HEK293 (cell line): ENCODE measurements around the gene STRADA.

ENCODE experiments used
- AEBP2 ChIP-seq: fragments of 450-650 bp; formaldehyde crosslinking; IDR thresholded peaks from 2 replicates; pipeline ENCODE4 v1.5.1; 2016; ENCODE audit warnings: missing biosample characterization, missing genetic modification characterization, borderline replicate concordance
- BCL11B ChIP-seq: fragments of 450-650 bp; formaldehyde crosslinking; IDR thresholded peaks from 2 replicates; pipeline ENCODE4 v1.5.1; 2016; ENCODE audit warnings: low read depth, missing biosample characterization, missing genetic modification characterization
- GFI1B ChIP-seq: fragments of 450-650 bp; formaldehyde crosslinking; IDR thresholded peaks from 2 replicates; pipeline ENCODE4 v1.5.1; 2016; ENCODE audit warnings: missing biosample characterization, missing genetic modification characterization
- HOXC10 ChIP-seq: sonication (generic); formaldehyde crosslinking; IDR thresholded peaks from 2 replicates; pipeline ENCODE4 v1.8.1; 2023; ENCODE audit warnings: mild to moderate bottlenecking, missing genetic modification reagents
- HOXD13 ChIP-seq: sonication (generic); formaldehyde crosslinking; IDR thresholded peaks from 2 replicates; pipeline ENCODE4 v1.8.0; 2022; ENCODE audit warnings: missing genetic modification reagents, borderline replicate concordance
- PRDM10 ChIP-seq: fragments of 450-650 bp; formaldehyde crosslinking; IDR thresholded peaks from 2 replicates; pipeline ENCODE4 v1.5.1; 2016; ENCODE audit warnings: missing biosample characterization, missing genetic modification characterization
- RBAK ChIP-seq: fragments of 450-650 bp; formaldehyde crosslinking; IDR thresholded peaks from 2 replicates; pipeline ENCODE4 v1.5.1; 2016; ENCODE audit warnings: missing biosample characterization, missing genetic modification characterization
- SP2 ChIP-seq: fragments of 450-650 bp; formaldehyde crosslinking; IDR thresholded peaks from 2 replicates; pipeline ENCODE4 v1.5.1; 2016; ENCODE audit warnings: missing biosample characterization, missing genetic modification characterization
- SP3 ChIP-seq: fragments of 450-650 bp; formaldehyde crosslinking; IDR thresholded peaks from 2 replicates; pipeline ENCODE4 v1.5.1; 2016; ENCODE audit warnings: missing biosample characterization, missing genetic modification characterization
- TCF7L2 ChIP-seq: IDR thresholded peaks from 2 replicates; pipeline ENCODE4 v1.6.1; 2011; ENCODE audit warnings: low read depth, mild to moderate bottlenecking, inconsistent platforms, low read length, moderate library complexity, borderline replicate concordance
- YY1 ChIP-seq: fragments of 450-650 bp; formaldehyde crosslinking; IDR thresholded peaks from 2 replicates; pipeline ENCODE4 v1.5.1; 2018; ENCODE audit warnings: missing biosample characterization, missing genetic modification characterization
- ZBTB21 ChIP-seq: fragments of 450-650 bp; formaldehyde crosslinking; IDR thresholded peaks from 2 replicates; pipeline ENCODE4 v1.5.1; 2017; ENCODE audit warnings: missing biosample characterization, missing genetic modification characterization
- ZBTB6 ChIP-seq: fragments of 450-650 bp; formaldehyde crosslinking; IDR thresholded peaks from 2 replicates; pipeline ENCODE4 v1.5.1; 2017; ENCODE audit warnings: missing biosample characterization, missing genetic modification characterization
- ZBTB8A ChIP-seq: fragments of 450-650 bp; formaldehyde crosslinking; IDR thresholded peaks from 2 replicates; pipeline ENCODE4 v1.5.1; 2016; ENCODE audit warnings: missing biosample characterization, missing genetic modification characterization
- ZNF10 ChIP-seq: fragments of 450-650 bp; formaldehyde crosslinking; IDR thresholded peaks from 2 replicates; pipeline ENCODE4 v1.5.1; 2017; ENCODE audit warnings: missing biosample characterization, missing genetic modification characterization
- ZNF133 ChIP-seq: fragments of 450-650 bp; formaldehyde crosslinking; IDR thresholded peaks from 2 replicates; pipeline ENCODE4 v1.5.1; 2016; ENCODE audit warnings: missing biosample characterization, missing genetic modification characterization
- ZNF140 ChIP-seq: fragments of 450-650 bp; formaldehyde crosslinking; IDR thresholded peaks from 2 replicates; pipeline ENCODE4 v1.5.1; 2016; ENCODE audit warnings: missing biosample characterization, missing genetic modification characterization
- ZNF16 ChIP-seq: fragments of 450-650 bp; formaldehyde crosslinking; IDR thresholded peaks from 2 replicates; pipeline ENCODE4 v1.5.1; 2016; ENCODE audit warnings: low read depth, missing biosample characterization, missing genetic modification characterization
- ZNF239 ChIP-seq: fragments of 450-650 bp; formaldehyde crosslinking; IDR thresholded peaks from 2 replicates; pipeline ENCODE4 v1.5.1; 2016; ENCODE audit warnings: missing biosample characterization, missing genetic modification characterization
- ZNF24 ChIP-seq: fragments of 450-650 bp; formaldehyde crosslinking; IDR thresholded peaks from 2 replicates; pipeline ENCODE4 v1.5.1; 2016; ENCODE audit warnings: missing biosample characterization, missing genetic modification characterization
- ZNF248 ChIP-seq: fragments of 450-650 bp; formaldehyde crosslinking; IDR thresholded peaks from 2 replicates; pipeline ENCODE4 v1.5.1; 2017; ENCODE audit warnings: missing biosample characterization, missing genetic modification characterization
- ZNF292 ChIP-seq: fragments of 450-650 bp; formaldehyde crosslinking; IDR thresholded peaks from 2 replicates; pipeline ENCODE4 v1.5.1; 2016; ENCODE audit warnings: low read depth, missing biosample characterization, missing genetic modification characterization, borderline replicate concordance
- ZNF311 ChIP-seq: fragments of 450-650 bp; formaldehyde crosslinking; IDR thresholded peaks from 2 replicates; pipeline ENCODE4 v1.5.1; 2017; ENCODE audit warnings: missing biosample characterization, missing genetic modification characterization, borderline replicate concordance
- ZNF335 ChIP-seq: fragments of 450-650 bp; formaldehyde crosslinking; conservative IDR thresholded peaks from 2 replicates; pipeline ENCODE4 v1.5.1; 2016; ENCODE audit warnings: missing biosample characterization, missing genetic modification characterization
- ZNF341 ChIP-seq: fragments of 450-650 bp; formaldehyde crosslinking; IDR thresholded peaks from 2 replicates; pipeline ENCODE4; 2016; ENCODE audit warnings: low read depth, missing biosample characterization, missing genetic modification characterization
- ZNF530 ChIP-seq: fragments of 450-650 bp; formaldehyde crosslinking; IDR thresholded peaks from 2 replicates; pipeline ENCODE4 v1.5.1; 2016; ENCODE audit warnings: low read depth, missing biosample characterization, missing genetic modification characterization
- ZNF548 ChIP-seq: fragments of 450-650 bp; formaldehyde crosslinking; IDR thresholded peaks from 2 replicates; pipeline ENCODE4 v1.5.1; 2016; ENCODE audit warnings: missing biosample characterization, missing genetic modification characterization
- ZNF629 ChIP-seq: fragments of 450-650 bp; formaldehyde crosslinking; IDR thresholded peaks from 2 replicates; pipeline ENCODE4 v1.5.1; 2017; ENCODE audit warnings: missing biosample characterization, missing genetic modification characterization
- ZNF654 ChIP-seq: fragments of 450-650 bp; formaldehyde crosslinking; IDR thresholded peaks from 2 replicates; pipeline ENCODE4 v1.5.1; 2016; ENCODE audit warnings: low read depth, missing biosample characterization, missing genetic modification characterization
- ZNF670 ChIP-seq: fragments of 450-650 bp; formaldehyde crosslinking; IDR thresholded peaks from 2 replicates; pipeline ENCODE4 v1.5.1; 2016; ENCODE audit warnings: missing biosample characterization, missing genetic modification characterization, low read depth
- ZNF830 ChIP-seq: fragments of 450-650 bp; IDR thresholded peaks from 2 replicates; pipeline ENCODE4 v1.5.0; 2018; ENCODE audit warnings: missing biosample characterization, missing genetic modification characterization, low read depth, mild to moderate bottlenecking, moderate library complexity
- ZNF843 ChIP-seq: fragments of 450-650 bp; formaldehyde crosslinking; IDR thresholded peaks from 2 replicates; pipeline ENCODE4 v1.5.1; 2016; ENCODE audit warnings: missing biosample characterization, missing genetic modification characterization
- ZSCAN30 ChIP-seq: fragments of 450-650 bp; IDR thresholded peaks from 2 replicates; pipeline ENCODE4 v1.5.1; 2018; ENCODE audit warnings: missing biosample characterization, mild to moderate bottlenecking, missing genetic modification characterization, moderate library complexity

STRADA gene

GRCh38 chr17:63773272-63774140 is 31.9 kb upstream of the STRADA start, which contains the start of gene CCDC47 (continued):
- TF ChIP-seq ZNF10 (tag by site-specific recombination) (no peak; the same call in 1 of the 2 replicates), ZNF24 (tag by site-specific recombination) (peak; percentile 95), SP3 (tag by site-specific recombination) (peak; percentile 97), ZBTB8A (peak; percentile 73), ZNF341 (no peak), ZSCAN30 (tag by site-specific recombination) (peak; percentile 55), TCF7L2 (no peak), ZNF530 (tag by site-specific recombination) (no peak), ZNF654 (tag by site-specific recombination) (no peak), BCL11B (tag by site-specific recombination) (peak; percentile 45; the same call in 1 of the 2 replicates), AEBP2 (tag by site-specific recombination) (no peak), ZNF548 (tag by site-specific recombination) (no peak), ZNF670 (tag by site-specific recombination) (no peak), SP2 (tag by site-specific recombination) (peak; percentile 98), ZNF843 (tag by site-specific recombination) (no peak; the same call in 1 of the 2 replicates), HOXC10 (CRISPR knock-in tag) (peak; percentile 62; the same call in 1 of the 2 replicates), YY1 (tag by site-specific recombination) (peak; percentile 94), ZNF133 (tag by site-specific recombination) (no peak; the same call in 1 of the 2 replicates), ZNF140 (no peak), PRDM10 (tag by site-specific recombination) (peak; percentile 59), ZNF16 (no peak), ZNF239 (tag by site-specific recombination) (no peak), RBAK (tag by site-specific recombination) (no peak; the same call in 1 of the 2 replicates), HOXD13 (no peak), GFI1B (tag by site-specific recombination) (no peak), ZNF830 (tag by site-specific recombination) (no peak), ZNF335 (tag by site-specific recombination) (peak; percentile 98), ZNF311 (tag by site-specific recombination) (no peak), ZBTB21 (tag by site-specific recombination) (peak; percentile 99), ZNF629 (tag by site-specific recombination) (peak; percentile 100), ZNF292 (tag by site-specific recombination) (no peak), ZNF248 (tag by site-specific recombination) (no peak), ZBTB6 (tag by site-specific recombination) (peak; percentile 96)
